Stimulated activated CD8-positive, alpha-beta memory T cell treated with anti-CD3 and anti-CD28 coated beads, Interleukin-15, amount 100 ng/mL, for 48 hours (primary cell): Measurements from ENCODE around the gene TMEM221.

Source experiments
- DNase-seq, 2 donors: peaks; one replicate each; pipeline ENCODE4 v3.0.0-alpha.2; 2020; ENCODE audit warnings: low read depth in 2 of 2

Gene TMEM221

DNA sequence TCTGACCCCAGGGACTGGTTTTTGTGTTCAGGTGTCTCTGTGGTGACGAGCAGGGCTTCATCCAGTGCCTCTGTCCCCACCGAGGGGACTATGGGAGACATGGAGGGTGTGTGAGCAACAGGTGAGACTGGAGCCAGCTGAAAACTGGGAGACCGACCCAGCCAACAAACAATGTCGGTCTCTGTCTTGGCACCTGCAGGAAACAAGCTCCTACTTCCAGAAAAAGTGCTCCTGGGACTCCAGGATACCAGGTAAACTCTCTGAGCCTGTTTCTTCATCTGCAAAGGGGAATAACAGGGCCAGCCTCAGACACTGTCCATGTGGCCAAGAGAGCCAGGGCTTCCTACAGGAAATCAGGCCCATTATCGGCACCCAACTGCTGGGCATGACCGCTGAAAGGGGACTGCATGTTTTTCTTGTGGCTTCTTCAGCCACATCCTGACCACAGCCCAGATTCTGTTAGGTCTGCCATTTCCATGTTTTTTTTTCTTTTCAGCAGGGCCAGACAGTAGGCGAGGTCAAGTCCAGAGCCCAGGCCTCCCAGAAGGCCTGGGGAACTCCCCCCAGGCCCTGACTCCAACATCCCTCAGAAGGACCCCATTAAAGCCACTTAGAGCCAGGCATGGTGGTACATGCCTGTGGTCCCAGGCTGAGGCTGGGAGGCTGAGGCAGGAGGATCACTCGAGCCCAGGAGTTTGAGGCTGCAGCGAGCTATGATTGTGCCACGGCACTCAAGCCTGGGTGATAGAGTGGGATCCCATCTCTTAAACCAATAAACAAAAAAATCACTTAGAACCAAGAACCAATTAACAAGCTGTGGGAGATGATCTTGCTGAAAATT is 42.2 kb downstream of the TMEM221 start:
- no peak for DNase-seq

DNA sequence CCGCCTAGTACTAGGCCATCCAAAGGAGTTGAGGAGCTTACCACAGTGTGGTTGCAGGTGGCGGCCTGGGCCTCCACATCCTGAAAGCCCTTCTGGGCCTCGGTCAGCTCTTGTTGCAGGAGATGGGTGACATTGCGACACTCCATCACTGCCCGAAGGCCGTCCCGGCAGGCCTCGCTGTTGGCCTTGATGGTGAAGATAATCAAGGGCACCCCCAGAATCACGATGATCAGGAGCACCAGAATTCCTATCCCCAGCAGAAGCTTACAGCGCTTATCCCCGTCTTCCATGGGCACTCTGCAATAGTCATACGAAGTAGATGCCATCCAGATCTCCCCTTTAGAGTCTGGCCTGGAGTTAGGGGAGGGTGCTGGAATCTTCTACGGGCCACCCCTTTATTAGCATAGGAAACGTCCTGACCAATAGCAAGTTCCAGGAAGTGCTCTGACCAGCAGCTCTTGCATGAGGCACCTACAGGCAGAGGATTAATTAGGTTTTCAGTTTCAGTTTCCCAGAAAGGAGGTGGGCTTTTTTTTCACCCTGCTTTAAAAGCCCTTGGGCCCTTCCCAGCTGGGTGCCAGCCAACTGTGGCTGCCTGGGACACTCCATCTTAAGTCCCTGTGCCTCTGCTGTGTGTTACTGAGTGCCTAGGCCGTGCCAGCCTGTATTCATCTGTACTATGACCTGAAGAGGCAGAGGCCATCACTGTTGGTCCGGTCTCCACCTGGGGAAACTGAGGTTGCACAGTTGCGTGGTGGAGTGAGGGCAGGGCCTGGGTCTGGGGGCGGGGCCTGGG is 43.0 kb downstream of the TMEM221 start, which contains the start of gene BST2:
Gene BST2, minus strand, starts transcription at position 381 of the 796 bp plus-strand sequence. Its CDS starts 55 bp downstream, at position 326.
- DNase-seq = no peak

DNA sequence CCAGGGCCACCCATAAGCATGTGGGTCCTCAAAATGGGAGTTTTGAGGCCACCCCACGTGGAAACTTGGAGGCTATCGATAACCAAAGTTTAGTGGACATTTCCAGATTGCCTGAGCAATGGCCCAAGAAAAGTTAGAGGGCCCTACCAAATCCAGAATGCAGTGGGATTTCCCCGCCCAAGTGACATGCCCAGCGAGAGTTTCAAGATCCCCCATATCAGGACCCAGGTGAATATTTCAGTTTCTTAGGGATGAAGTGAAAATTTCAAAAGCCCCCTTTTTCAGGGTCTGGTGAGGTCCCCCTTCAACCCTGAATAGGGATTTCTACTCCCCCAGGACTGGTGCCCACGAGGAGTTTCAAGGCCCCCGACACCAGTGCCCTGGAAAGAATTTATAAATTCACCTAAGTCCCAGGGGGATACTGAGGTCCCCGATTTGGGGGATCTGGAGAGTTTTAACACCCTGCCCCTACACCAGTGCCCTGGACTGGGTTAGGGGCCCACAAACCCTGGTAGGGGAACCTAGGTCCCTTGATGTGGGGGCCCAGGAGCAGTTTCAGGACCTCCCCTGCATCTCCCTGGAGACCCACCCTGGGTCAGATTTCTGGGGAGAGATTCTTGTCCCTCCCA is 43.7 kb downstream of the TMEM221 start:
- no peak for DNase-seq

DNA sequence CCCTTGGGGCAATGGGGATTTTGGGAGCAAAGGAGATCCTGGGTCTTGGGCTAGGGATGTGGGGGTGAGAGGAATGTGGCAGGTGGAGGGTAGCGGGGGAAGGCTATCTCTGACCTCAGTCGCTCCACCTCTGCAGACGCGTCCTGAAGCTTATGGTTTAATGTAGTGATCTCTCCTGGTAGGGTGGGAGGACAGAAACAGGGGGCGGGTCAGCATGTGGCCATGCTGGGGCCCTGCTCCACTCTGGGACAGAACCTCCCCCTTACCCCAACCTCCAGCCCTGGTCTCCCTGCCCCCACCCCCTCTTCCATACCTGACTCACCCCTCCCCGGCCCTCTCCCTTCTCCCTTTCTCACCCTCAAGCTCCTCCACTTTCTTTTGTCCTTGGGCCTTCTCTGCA is 44.5 kb downstream of the TMEM221 start:
- no peak for DNase-seq

DNA sequence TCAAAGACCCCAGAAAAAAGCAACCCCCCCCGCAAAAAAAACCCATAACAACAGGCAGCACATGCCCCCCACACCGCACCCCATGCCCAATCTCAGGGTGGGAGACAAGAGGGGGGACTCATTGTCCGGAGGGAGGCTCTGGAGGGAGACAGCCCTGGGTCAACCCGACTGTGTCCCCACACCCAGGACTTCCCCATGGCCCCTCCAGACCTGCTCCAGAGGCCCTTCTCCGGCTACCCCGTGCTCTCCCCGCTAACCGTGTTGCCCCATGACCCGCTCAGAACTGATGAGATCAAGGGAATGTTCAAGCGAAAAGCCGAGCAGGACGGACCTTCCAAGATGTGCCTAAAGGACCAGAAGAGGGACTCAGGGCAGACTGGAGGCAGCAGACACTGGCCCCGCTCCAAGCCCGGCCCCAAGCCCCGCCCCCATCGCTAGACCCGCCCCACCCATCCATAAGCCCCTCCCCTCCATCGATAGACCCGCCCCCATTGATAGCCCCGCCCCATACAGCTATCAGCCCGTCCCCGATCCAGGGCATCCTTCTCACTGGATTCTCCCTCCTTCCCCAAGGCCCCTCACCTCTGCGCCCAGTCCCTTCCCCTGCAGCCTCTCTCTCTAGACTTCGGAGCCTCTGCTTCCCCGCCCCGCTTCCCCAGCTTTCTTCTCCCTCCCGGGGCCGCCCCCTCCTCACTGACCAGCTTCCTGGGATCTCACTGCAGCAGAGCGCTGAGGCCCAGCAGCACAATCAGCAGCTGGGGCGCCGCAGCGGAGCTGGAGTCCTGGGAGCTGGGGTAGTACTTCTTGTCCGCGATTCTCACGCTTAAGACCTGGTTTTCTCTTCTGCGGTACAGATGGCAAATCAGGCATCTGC is 45.2 kb downstream of the TMEM221 start:
- DNase-seq = no peak

DNA sequence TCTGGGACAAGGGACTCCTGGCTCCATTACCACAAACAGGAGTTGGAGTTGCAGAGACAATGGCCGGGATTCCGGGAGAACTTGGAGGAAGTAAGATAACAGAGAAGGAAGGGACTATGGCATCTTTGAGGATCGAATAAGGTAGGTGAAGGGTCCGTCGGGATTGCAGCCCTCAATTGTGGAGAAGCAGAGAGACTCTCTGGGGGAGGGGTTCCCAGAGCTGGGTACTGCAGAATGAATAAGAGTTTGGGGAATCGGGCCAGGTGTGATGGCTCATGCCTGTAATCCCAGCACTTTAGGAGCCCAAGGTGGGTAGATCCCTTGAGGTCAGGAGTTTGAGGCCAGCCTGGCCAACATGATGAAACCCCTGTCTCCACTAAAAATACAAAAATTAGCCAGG is 46.8 kb downstream of the TMEM221 start:
- DNase-seq = no peak

DNA sequence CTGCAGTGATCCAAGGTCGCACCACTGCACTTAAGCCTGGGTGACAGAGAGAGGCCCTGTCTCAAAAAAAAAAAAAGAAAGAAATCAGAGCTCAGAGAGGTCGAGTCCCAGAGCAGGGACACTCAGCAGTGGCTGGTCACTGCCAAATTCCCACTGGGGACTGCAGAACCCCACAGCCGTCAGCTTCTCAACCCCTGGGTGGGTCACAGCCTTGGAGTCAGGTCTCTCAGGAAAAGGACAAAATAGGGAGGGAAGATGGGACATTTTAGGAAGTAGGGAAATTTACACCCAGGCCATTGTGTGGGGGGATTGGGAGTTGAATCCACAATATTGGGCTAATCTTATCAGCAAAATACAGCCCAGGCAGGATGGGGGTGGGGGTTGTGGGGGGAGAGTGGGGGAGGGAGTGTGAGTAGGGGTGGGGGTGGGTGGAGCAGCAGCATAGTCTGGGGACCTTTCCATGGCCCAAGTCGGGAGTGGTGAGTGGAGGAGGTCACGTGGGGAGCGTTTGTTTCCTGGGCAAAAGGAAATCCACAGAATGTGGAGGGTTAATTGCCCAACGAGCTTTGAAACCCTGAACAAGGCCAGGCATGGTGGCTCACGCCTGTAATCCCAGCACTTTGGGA is 49.5 kb downstream of the TMEM221 start:
- no peak for DNase-seq

DNA sequence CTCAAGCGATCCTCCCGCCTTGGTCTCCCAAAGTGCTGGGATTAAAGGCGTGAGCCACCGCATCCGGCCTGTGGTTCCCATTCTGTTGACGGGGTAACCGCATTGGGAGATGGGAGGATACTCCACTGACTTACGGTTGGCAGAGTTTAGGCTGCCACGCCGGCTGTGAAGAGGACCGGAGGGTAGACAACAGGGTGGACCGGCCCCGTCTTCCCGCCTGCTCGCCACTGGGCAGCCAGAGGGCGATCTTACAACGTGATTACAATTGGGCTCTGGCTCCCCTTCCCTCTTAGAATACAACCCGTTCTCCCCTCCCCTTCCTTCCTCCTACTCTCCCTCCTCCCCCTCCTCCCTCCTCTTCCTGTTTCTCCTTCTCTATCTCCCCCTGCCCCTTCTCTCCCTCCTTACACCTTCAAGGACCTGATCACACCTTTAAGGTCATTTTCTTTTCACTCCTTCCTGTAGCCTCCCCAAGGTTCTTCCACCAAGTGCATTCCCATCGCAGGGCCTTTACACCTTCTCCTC is 53.5 kb downstream of the TMEM221 start:
- DNase-seq = peak in 1 of 2 donors; percentile 57

DNA sequence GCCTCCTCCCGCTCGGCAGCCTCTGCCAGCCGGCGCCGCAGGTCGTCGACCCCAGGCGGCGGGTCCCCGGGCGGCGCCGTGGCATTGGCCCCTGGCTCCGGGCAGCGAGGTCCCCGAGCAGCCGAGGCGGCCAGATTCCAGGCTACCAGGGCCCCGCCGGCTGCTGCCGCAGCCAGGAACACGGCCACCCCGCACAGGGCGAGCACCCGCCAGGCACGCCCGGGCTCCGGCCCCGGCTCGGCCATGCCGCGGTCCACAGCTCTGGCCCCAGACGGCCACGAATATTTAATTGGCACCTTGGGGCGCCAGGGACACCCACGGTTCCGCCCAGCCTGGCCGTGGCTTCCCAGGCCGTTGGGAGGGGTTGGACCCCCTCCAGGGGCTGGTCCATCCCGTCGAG is 54.6 kb downstream of the TMEM221 start, which contains the start of gene CCDC194:
Gene CCDC194, minus strand, starts transcription at position 283 of the 400 bp plus-strand sequence. Its CDS starts 38 bp downstream, at position 245.
- DNase-seq = no peak

DNA sequence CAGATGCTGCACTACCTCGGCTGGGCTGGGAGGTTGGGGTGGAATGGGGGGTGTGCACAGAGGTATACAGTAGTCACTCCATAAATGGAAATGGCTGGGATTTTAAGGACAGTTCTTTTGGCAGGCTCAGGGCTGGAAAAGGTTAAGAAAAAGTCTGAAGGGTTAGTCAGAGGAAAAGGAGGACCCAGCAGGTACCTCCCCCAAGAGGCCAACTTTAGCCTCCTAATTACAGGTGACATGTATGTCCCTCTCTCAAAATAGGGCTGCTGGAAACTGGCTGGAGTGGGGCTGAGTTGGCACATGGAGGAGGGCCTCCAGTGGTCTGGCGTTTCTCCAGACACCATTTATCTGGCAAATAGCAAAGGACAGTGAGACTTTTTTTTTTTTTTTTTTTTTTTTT is 55.5 kb downstream of the TMEM221 start:
- no peak for DNase-seq

DNA sequence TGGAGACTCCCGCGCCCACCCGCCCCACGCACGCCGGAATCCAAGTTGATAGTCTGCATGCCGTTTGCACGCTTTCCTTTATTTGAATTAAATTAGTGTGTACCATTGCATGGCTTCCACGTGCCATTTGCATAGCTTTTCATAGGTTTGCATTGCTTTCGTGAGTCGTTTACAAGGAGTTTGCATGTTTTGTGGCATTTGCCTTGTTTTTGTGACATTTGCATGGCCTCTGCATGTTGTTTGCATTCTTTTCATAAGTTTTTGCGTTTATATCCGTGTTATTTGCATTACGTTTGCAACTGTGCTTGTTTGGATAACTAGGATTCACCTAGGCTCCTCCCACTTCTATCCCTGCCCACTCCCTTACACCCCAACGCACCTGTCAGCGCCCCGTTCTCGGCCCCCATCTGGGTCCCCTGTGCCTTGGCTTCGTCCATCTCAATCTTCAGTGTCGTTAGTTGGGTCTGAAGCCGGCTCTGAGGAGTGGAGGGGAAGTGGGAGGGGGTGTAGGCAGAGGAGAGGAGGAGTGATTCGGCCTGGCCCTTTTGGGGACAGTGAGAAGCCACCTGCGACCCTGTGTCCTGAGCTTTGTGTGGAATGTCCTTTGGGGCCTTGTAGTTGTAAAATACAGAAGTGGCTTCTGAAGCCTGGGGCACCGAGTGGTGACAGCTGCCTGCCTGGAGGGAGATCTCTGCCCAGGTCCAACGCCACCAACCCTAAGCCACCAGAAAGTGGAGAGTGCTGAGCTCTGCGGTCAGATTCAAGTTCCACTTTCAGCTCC is 56.9 kb downstream of the TMEM221 start:
- no peak for DNase-seq

DNA sequence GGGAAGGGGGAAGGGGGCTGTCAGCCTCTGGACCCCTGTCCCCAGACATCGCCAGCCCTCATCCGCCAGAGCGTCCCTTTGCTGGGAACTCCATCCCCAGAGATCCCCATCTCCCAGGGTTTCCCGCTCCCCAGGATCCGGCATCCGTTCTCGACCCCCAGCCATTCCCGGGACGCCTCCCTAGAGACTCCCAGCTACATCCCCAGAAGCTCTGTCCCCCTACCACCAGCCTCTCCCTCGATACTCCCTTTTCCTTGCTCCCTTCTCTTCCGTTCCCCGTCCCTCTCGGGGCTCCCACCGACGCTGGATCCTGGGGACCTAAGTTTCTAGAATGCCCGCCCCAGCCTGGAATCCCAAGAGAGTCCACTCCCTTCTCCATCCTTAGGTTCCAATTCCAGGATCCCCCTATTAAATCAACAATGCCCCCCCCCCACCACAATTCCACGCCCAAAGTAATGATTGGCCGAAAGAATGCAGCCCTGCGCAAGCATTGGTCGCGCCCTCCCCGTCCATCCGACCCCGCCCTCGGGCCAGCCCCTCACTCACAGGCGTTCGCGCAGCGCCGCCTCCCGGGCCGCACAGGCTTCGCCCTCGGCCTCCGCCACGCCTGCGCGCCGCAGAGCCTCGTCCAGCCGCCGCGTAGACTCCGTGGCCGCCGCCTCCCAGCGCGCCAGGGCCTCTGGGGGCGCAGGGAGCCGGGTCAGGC is 57.6 kb downstream of the TMEM221 start:
- peak; percentile 87 for DNase-seq

DNA sequence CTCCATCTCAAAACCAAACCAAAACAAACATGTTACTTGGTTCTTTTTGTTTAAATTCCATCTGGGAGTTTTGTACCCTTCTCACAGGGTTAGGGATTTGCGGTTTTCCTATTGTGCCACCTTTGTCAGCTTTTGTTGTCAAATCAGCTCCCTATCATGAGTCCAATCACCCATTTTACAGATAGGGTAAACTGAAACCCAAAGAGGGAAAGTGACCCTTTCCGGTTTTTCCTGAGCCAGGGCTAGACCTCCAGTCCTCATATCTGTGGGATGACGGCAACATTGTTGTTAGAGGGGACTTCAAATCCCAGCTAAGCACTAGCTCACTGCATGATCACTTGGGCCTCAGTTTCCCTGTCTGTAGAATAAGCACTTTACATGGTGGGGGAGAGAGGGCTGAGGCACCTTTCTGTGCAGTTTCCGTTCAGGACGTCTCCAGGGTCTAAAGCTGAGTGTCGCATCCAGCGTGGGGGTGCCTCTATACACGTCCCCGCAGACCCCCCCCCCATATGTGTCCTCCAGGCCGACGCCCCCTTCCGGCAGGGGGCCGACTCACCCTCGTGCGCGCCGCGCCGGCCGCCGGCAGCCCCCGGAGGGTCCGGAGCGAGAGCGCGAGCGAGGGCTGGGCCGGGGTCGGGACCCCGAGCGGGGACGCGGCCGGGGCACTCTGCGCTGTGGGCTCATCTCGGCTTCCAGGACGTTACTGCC is 58.4 kb downstream of the TMEM221 start:
- no peak for DNase-seq

DNA sequence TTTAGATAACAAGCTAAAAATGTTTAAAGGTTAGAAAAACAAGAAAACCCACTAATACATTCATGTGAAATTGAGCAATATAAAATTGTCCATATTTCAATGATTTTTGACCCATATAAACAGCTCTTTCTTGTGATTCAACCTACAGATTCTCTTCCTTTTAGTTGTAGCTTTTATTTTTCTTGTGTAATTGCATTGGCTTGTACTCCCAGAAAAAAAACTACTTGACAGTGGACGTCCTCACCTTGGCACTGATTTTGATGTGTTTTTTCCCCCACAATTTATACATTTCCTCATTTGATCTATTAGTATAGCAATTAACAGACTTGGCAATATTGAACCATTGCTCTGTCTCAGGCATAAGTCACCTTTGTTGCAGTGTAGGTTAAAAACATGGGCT is 59.2 kb downstream of the TMEM221 start:
- DNase-seq = no peak

DNA sequence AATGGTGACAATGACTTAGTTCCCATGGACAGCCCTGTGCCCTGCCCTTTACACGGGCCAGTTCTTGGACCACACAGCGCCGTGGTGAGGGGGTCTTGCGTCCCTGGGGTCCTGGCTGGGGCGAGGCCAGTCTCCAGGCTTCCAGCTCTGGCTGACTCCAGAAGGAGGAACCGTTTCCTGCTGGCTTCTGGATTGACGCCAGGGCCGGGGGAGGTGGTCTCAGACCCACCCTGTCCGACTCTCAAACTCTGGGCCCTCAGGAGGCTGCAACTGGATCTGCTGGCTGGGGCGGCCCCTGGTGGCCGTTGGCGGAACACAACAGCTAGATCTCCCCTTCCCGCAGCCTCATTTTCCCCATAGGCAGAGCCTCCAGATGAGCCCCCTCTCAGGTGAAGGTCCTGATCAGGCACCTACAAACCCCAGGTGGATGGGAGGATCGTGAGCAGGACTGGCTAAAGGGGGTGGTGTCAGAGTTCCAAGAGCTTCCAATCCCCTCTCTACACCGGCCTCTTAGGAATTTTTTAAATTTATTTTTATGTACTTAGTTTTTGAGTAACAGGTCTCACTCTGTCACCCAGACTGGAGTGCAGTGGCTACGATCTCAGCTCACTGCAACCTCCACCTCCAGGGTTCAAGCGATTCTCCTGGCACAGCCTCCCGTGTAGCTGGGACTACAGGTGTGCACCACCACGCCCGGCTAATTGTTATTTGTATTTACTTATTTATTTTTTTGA is 62.4 kb downstream of the TMEM221 start:
- DNase-seq = no peak
